HEK293 (cell line): Measurements from ENCODE around the gene FTCD.

Experiments used
- SETDB1 ChIP-seq: IDR thresholded peaks from one replicate; pipeline ENCODE4 v1.6.1; 2017; ENCODE audit warnings: mild to moderate bottlenecking, low read length, moderate library complexity, mixed read lengths; ENCODE audit not compliant: insufficient read length
- SP2 ChIP-seq: fragments of 450-650 bp; formaldehyde crosslinking; IDR thresholded peaks from 2 replicates; pipeline ENCODE4 v1.5.1; 2016; ENCODE audit warnings: missing biosample characterization, missing genetic modification characterization
- ZNF239 ChIP-seq: fragments of 450-650 bp; formaldehyde crosslinking; IDR thresholded peaks from 2 replicates; pipeline ENCODE4 v1.5.1; 2016; ENCODE audit warnings: missing biosample characterization, missing genetic modification characterization
- TF ChIP-seq, protein P1 (sequence below): fragments of 450-650 bp; IDR thresholded peaks from 2 replicates; pipeline ENCODE4 v1.5.1; 2018; ENCODE audit warnings: missing biosample characterization, mild to moderate bottlenecking, missing genetic modification characterization

DNA sequence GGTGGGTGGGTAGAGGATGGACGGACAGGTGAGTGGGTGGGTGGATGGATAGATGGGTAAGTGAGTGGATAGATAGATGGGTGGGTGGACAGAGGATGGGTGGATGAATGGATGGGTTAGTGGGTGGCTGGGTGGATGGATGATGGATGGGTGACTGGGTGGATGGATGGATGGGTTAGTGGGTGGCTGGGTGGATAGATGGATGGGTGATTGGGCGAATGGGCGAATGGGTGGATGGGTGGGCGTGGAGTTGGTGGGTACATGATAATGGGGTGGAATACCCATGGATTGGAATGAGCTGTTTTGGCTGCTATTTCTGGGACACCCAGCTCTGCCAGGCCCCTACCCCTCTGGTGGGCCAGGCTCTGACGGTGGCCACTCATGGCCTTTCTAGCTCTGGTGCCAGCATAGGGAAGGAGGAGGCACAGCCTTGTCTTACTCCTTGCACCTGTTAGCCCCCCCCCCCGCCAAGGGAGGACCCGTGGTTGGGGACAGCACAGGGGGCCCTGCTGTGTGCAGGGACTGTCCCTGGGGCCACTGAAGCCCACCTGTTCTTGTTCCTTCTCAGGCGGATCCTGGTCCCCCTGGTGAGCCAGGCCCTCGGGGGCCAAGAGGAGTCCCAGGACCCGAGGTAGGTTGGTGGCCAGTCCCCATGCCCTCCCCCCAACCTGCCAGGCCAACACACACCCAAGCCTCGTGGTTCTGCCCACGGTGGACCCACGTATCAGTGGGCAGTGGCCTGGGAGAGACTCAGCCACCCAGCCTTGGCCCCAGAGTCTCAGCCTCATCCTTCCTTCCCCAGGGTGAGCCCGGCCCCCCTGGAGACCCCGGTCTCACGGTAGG, 31.1 kb downstream of the FTCD start:
- TF ChIP-seq, protein P1, sequence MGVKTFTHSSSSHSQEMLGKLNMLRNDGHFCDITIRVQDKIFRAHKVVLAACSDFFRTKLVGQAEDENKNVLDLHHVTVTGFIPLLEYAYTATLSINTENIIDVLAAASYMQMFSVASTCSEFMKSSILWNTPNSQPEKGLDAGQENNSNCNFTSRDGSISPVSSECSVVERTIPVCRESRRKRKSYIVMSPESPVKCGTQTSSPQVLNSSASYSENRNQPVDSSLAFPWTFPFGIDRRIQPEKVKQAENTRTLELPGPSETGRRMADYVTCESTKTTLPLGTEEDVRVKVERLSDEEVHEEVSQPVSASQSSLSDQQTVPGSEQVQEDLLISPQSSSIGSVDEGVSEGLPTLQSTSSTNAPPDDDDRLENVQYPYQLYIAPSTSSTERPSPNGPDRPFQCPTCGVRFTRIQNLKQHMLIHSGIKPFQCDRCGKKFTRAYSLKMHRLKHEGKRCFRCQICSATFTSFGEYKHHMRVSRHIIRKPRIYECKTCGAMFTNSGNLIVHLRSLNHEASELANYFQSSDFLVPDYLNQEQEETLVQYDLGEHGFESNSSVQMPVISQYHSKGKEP, result no peak
- TF ChIP-seq SP2 (tag by site-specific recombination), result peak; percentile 44
- no peak for TF ChIP-seq SETDB1
- no peak for TF ChIP-seq ZNF239 (tag by site-specific recombination)
